Esophagus (tissue), 2 donors: Measurements from ENCODE around the gene PDE8B. TPM values are rescaled to one million over a fixed set of nuclear protein-coding genes. Genes with fewer than 3 reads are reported as not detected.

ENCODE experiments used
- H3K27ac ChIP-seq, 2 donors: one replicate each; pipeline ENCODE4 v1.5.1; 2013; ENCODE audit warnings: low read depth in 2 of 2, mild to moderate bottlenecking in 2 of 2, inconsistent platforms in 1 of 2, low read length in 1 of 2, moderate library complexity in 1 of 2
- H3K27me3 ChIP-seq, 2 donors: one replicate each; pipeline ENCODE4 v1.6.1; 2013; ENCODE audit warnings: low read length in 2 of 2, control low read depth in 1 of 2, mild to moderate bottlenecking in 1 of 2; ENCODE audit not compliant: insufficient read depth in 2 of 2, control insufficient read depth in 1 of 2
- H3K36me3 ChIP-seq, 2 donors: one replicate each; pipeline ENCODE4 v1.6.1; 2013; ENCODE audit warnings: low read length in 1 of 2; ENCODE audit not compliant: control insufficient read depth in 2 of 2, insufficient read depth in 2 of 2
- H3K4me1 ChIP-seq, 2 donors: one replicate each; pipeline ENCODE4 v1.6.1; 2013; ENCODE audit warnings: low read length in 1 of 2; ENCODE audit not compliant: control insufficient read depth in 2 of 2, insufficient read depth in 2 of 2
- H3K4me3 ChIP-seq, 2 donors: one replicate each; pipeline ENCODE4 v1.5.1; 2013; ENCODE audit warnings: low read length in 2 of 2, mild to moderate bottlenecking in 2 of 2, low read depth in 1 of 2, moderate library complexity in 1 of 2
- H3K9me3 ChIP-seq, 2 donors: one replicate each; pipeline ENCODE4 v1.6.1; 2013; ENCODE audit warnings: mild to moderate bottlenecking in 2 of 2, low read depth in 1 of 2, low read length in 1 of 2, moderate library complexity in 1 of 2; ENCODE audit not compliant: control insufficient read depth in 2 of 2, insufficient read depth in 1 of 2
- WGBS, 2 donors: extraction: QIAGEN DNeasy Blood & Tissue Kit; methylation state at CpG; one replicate each; pipeline ENCODE4 v1.1.7; 2013; 5-methylcytosine and 5-hydroxymethylcytosine counted together
- polyA plus RNA-seq, 2 donors: library from polyadenylated mRNA; stranded (reverse); fragments of 200-250 nt; gene quantifications; one replicate each; pipeline ENCODE4 v1.2.3, GENCODE V29; 2013
- donor health status: healthy with polysubstance abuse.
- donor health status: Bipolar disorder and iron deficiency.

Gene PDE8B
- polyA plus RNA-seq, 2 donors: 0.31 to 0.66 TPM

DNA sequence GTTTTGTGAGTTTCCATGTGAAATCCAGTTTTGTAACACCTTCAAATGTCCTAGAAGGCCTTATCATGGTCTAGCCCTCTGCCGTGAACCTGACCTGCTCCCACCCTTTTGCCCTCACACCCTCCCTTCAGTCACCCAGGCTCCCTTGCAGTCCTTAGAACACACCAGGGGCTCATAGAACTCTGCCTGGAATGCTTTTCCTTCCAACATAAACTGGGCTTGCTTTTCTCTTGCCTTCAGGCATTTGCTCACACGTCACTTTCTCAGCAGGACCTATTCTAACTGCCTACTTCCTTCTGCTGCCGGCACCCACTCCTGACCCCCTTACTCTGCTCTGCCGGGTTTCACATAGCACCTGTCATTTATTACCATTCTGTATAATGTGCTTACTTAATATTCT is 111.9 kb downstream of the PDE8B start:
- Histone ChIP-seq H3K27me3 (peaks cover 0 to 2% of the 10 kb centered on the region in 2 donors), H3K4me1 (no peaks in the 10 kb centered on the region), H3K9me3 (no peaks in the 10 kb centered on the region), H3K36me3 (no peaks in the 10 kb centered on the region), H3K27ac (no peak overlapping the region), H3K4me3 (no peak overlapping the region)
- 65 to 66% methylated on average over 4 of the region's 4 CpGs for WGBS, 2 donors

- Histone ChIP-seq H3K27me3 (peaks cover 0 to 2% of the 10 kb centered on the region in 2 donors), H3K27ac (no peak overlapping the region), H3K4me3 (no peak overlapping the region), H3K36me3 (no peaks in the 10 kb centered on the region), H3K9me3 (no peaks in the 10 kb centered on the region), H3K4me1 (no peaks in the 10 kb centered on the region)
- WGBS, 2 donors: 80 to 87% methylated on average over 4 of the region's 4 CpGs
Measured at GRCh38 chr5:77325921-77326541, 115.6 kb downstream of the PDE8B start.

- no peak overlapping the region for H3K4me3 ChIP-seq
- no peak overlapping the region for H3K27ac ChIP-seq
- no peaks in the 10 kb centered on the region for H3K36me3 ChIP-seq
- no peaks in the 10 kb centered on the region for H3K4me1 ChIP-seq
- peaks cover 0 to 2% of the 10 kb centered on the region in 2 donors for H3K27me3 ChIP-seq
- no peaks in the 10 kb centered on the region for H3K9me3 ChIP-seq
- WGBS, 2 donors: 80 to 81% methylated on average over 5 of the region's 5 CpGs
Measured at GRCh38 chr5:77326986-77327734, 116.7 kb downstream of the PDE8B start.

GRCh38 chr5:77328930-77329647 is 118.6 kb downstream of the PDE8B start:
- Histone ChIP-seq H3K4me3 (no peak overlapping the region), H3K9me3 (no peaks in the 10 kb centered on the region), H3K27ac (no peak overlapping the region), H3K27me3 (peaks cover 0 to 2% of the 10 kb centered on the region in 2 donors), H3K4me1 (no peaks in the 10 kb centered on the region), H3K36me3 (no peaks in the 10 kb centered on the region)
- 87 to 88% methylated on average over 10 of the region's 10 CpGs for WGBS, 2 donors

GRCh38 chr5:77329664-77330430 is 119.4 kb downstream of the PDE8B start:
- H3K4me3 ChIP-seq: no peak overlapping the region
- H3K36me3 ChIP-seq: no peaks in the 10 kb centered on the region
- WGBS, 2 donors: 76 to 79% methylated on average over 3 of the region's 3 CpGs
- no peaks in the 10 kb centered on the region for H3K27me3 ChIP-seq
- no peak overlapping the region for H3K27ac ChIP-seq
- no peaks in the 10 kb centered on the region for H3K9me3 ChIP-seq
- H3K4me1 ChIP-seq: no peaks in the 10 kb centered on the region

DNA sequence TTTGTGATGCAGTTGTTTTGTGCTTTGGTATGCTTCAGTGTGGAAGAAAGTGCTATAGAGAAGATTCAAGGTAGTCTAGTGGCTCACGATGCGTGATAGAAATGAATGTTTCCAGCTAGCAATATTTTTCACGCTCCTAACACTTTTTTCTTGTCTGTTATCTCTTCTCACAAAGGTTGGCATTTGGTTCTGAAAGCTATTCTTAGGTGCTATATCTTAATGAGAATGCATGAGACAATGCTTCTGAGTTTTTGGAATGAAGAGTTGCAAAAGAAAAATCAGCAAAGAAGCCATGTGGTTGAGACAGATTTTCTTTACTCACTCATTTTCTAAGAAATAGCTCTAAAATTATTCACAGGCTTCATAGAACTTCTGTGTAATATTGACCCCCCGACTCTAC is 122.6 kb downstream of the PDE8B start:
- no peak overlapping the region for H3K4me3 ChIP-seq
- 90 to 94% methylated on average over 4 of the region's 4 CpGs for WGBS, 2 donors
- no peaks in the 10 kb centered on the region for H3K36me3 ChIP-seq
- H3K4me1 ChIP-seq: no peaks in the 10 kb centered on the region
- no peak overlapping the region for H3K27ac ChIP-seq
- H3K27me3 ChIP-seq: no peaks in the 10 kb centered on the region
- no peaks in the 10 kb centered on the region for H3K9me3 ChIP-seq

GRCh38 chr5:77333451-77334123 is 123.1 kb downstream of the PDE8B start:
- H3K9me3 ChIP-seq: no peaks in the 10 kb centered on the region

DNA sequence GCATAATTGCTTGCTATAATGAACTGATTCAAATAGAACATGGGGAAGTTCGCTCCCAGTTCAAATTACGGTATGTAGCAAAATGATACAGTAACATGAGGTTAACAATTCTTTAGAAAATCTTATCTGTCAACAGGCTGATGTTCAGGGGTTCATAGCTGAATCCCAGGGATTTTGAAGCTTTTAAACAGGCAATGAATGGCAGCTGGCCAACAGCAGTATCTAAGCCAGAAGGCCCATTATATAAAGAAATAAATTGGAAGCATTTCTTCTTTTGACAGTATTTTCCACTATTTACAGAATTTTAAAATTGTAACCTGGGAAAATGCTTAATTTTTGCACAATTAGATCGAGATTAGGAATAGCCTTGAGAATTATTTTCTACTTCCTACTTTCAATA is 126.8 kb downstream of the PDE8B start:
- H3K9me3 ChIP-seq: no peaks in the 10 kb centered on the region
- 82 to 86% methylated on average over 3 of the region's 3 CpGs for WGBS, 2 donors
- no peak overlapping the region for H3K4me3 ChIP-seq
- H3K27me3 ChIP-seq: peaks cover 0 to 2% of the 10 kb centered on the region in 2 donors
- H3K27ac ChIP-seq: no peak overlapping the region
- no peaks in the 10 kb centered on the region for H3K36me3 ChIP-seq
- H3K4me1 ChIP-seq: no peaks in the 10 kb centered on the region

More at GRCh38 chr5:77333451-77334123, 123.1 kb downstream of the PDE8B start:
- no peaks in the 10 kb centered on the region for H3K27me3 ChIP-seq
- H3K27ac ChIP-seq: no peak overlapping the region
- WGBS, 2 donors: 82 to 87% methylated on average over 5 of the region's 5 CpGs
- H3K4me1 ChIP-seq: no peaks in the 10 kb centered on the region
- H3K4me3 ChIP-seq: no peak overlapping the region
- H3K36me3 ChIP-seq: no peaks in the 10 kb centered on the region

DNA sequence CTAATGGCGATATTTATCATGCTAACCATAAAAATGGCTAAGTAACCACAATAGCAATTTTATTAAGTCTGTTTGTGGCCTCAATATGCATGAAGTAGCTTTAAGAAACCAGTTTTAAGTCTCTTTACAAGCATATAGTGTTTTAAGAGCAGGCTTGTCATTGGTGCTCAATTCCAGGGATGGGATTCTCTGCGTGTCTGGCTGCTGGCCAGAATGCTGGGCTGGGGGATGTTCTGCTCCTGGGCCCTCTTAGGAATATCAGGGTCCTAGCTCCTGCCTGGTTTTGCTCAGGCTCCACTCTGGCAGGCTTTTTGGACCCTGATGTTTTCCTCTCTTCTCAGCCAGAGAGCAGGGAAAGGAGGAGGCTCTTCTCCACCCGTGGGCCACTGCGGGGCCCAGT is 127.2 kb downstream of the PDE8B start:
- H3K27ac ChIP-seq: no peak overlapping the region
- no peaks in the 10 kb centered on the region for H3K36me3 ChIP-seq
- peaks cover 0 to 2% of the 10 kb centered on the region in 2 donors for H3K27me3 ChIP-seq
- 48% methylated on average over 4 of the region's 4 CpGs for WGBS, 2 donors
- H3K4me3 ChIP-seq: no peak overlapping the region
- no peaks in the 10 kb centered on the region for H3K4me1 ChIP-seq
- no peaks in the 10 kb centered on the region for H3K9me3 ChIP-seq
